NOMO-1 (cell line): ENCODE results near the gene TMEM88.

Experiments used
- DNase-seq, 2 experiments: peaks; one replicate each; lab custom pipeline; 2025; ENCODE audit not compliant: unreplicated experiment in 2 of 2; lab: John Stamatoyannopoulos, UW

The TMEM88 gene

DNA sequence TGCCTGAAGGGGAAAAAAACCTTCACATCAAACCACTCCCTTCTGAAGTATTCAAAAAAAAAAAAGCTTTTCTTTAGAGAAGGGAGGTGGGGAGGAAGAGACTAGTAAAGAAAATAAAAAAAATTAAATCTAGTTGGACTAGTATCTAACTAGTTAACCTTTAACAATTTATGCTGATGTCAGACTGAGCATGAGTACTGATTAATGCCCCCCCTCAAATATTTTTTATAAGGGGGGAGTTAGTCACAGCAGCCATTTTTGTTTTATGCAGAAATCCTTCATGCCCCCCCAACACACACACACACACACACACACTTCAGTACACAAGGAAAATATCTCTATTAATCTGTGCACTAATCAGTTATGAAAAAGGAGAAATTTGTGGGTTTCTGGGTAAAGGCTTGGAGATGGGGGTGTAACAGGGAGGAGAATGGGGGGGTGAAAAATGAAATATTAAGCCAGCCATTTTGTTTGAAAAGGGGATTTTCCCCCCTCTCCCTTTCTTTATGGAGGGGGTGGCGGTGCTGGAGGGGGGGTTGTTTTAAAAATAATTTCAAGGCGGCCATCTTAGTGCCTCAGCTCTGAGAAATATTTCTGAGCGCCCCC, 29.0 kb downstream of the TMEM88 start:
- DNase-seq = peak in 1 of 2 experiments; percentile 25

DNA sequence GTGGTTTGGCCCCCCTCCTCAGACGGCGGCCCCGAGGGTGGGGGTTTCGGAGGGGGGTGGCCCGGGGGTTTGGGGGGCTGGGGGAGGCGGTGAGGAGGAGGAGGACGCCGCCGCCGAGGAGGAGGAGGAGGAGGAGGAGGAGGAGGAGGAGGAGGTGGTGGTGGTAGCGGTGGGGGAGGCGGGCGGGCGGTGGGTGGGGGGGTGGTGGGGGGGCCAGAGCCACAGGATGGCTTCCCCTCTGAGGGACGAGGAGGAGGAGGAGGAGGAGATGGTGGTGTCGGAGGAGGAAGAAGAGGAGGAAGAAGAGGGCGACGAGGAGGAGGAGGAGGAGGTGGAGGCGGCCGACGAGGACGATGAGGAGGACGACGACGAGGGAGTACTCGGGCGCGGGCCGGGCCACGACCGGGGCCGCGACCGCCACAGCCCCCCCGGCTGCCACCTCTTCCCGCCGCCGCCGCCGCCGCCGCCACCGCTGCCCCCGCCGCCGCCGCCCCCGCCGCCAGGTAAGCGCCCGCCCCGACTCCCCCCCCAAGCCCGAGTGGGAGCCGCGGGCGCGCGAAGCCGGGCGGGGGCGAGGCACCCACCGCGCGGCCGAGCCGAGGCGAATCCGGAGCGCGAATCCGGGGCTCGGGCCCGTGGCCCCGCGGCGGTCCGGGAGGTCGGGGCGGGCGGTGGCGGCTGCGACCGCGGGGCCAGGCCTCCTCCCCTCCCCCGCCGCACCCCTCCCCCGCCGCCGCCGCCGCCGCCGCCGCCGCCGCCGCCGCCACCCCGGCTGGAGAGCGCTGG, 29.9 kb downstream of the TMEM88 start:
- peak in 1 of 2 experiments; percentile 20 for DNase-seq

DNA sequence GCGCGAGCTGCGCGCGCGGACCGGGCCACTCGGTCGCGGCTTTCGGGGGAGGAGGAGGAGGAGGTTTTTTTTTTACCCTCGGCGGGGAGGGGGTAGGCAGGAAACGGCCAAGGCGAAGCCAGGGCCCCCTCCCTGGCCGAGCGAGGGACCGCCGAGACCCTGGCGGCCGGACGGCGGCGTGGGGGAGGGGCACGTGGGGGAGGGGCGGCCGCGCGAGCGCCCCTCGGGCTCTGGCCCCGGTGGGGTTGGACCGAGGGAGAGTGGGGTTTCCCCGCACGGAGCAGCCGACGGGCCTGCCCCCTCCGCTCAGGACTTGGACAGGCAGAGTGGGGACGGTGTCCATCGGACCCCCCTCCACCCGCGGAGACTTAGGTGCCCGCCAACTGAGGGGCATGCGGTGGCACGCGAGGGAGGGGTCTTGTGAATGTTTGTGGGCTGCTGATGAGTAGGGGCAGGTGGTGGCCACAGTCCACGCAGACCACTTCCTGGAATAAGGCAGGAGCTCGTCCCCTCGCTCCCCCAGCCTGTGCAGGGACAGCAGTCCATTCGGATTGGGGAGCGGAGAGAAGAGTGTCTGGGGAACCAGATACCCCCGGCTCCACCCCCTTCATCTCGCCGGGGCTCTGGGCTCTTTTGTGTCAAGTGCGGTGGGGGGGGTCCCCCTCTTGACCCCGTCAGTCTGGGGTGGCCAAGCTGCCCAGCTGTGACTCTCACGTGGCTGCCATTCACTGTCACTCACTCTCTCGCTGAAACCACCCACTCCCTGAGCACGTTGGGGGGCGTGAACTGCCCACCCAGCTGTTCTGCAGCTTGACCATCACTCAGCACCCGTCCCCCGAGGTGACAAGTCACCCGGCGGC, 30.7 kb downstream of the TMEM88 start:
- peak in 1 of 2 experiments; percentile 65 for DNase-seq

DNA sequence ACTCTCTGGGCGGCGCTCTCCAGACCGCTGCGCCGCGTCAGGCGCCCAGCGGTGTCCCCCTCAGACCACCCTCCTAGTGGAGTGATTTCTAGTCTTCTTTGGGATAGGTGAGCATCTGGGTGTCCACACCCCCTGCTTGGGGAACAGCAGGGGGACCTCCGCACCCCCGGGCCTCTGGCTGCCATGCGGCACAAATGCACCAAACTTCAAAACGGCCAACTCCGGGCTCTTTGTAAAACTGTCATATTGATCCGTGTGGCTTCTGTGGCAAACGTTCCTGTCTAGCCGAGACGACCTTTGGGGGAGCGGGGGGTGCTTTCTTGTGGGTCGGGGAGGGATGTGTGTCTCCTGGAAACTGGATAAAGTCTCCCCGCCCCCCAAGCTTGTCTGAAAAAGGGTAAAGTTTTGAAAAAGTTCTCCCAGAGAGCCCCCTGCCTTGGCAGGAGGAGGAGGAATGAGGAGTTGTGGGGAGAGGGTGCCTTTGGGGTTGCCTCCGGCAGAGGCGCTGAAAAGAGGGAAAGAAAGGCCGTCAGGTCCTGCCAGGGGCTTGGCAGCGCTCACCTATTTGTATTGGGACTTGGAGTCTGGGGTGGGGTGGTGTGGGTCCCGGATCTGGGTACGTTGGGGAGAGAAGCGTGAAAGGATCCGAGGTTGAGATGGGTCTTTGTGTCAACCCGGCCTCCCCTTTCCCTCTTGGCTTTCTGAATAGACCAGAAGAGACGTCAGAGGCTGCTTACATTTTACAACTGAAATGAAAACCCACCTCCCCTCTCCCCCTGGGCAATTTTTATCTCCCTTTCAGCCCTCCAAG, 31.6 kb downstream of the TMEM88 start:
- DNase-seq = peak in 1 of 2 experiments; percentile 58

DNA sequence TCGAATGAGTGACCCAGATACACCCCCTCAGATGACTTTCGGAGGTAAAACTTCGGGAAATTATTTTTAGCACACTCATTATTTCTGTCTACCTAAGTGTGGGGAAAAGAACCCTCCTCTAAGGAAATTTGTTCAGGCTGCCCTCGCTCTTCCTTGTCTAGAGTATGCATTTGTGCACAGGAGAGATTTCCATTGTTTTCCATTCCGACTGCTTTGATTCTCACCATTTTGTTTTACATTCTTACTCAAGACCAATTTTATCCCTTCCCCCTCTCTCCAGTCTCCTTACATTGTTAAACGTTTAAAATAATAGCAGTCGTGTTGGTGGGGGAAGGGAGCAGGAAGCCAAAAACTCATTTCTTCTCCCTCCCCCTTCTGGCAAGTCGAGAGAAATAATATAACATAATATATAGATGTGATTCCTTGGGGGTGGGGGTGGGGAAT, 32.2 kb downstream of the TMEM88 start:
- peak; percentile 97 for DNase-seq

DNA sequence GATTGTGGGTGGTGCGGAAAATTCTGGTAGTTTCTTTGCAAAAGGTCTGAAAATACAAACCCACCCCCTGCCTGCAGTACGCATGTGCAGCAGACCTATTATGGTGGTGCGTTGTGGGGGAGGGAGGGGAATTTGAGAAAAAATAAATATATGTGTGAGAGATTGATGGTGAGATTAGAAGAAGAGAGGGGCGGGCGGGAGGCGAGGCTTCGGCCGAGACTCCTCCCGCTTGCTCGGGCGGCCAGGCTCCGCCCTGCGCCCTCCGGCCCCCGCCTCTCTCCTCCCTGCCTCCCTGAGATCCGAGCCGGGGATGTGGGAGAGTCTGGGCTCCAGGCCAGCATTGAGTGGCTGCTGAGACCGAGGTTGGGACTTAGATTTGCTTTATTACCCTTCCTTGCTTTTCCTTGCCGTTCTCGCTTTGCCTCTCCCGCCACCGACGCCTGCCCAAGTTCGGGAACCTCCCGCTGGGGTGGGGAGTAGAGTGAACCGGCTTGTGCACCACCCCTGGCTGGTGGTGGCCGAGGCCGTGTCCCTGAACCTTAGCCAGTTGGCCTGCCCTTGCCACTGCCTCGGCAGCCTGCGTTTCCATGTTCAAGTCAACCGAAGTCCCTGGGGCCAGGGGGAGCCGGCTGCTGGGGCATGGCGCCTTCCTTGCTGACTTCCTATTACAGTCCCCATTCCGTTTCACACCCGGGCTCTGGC, 32.8 kb downstream of the TMEM88 start:
- peak; percentile 97 for DNase-seq

DNA sequence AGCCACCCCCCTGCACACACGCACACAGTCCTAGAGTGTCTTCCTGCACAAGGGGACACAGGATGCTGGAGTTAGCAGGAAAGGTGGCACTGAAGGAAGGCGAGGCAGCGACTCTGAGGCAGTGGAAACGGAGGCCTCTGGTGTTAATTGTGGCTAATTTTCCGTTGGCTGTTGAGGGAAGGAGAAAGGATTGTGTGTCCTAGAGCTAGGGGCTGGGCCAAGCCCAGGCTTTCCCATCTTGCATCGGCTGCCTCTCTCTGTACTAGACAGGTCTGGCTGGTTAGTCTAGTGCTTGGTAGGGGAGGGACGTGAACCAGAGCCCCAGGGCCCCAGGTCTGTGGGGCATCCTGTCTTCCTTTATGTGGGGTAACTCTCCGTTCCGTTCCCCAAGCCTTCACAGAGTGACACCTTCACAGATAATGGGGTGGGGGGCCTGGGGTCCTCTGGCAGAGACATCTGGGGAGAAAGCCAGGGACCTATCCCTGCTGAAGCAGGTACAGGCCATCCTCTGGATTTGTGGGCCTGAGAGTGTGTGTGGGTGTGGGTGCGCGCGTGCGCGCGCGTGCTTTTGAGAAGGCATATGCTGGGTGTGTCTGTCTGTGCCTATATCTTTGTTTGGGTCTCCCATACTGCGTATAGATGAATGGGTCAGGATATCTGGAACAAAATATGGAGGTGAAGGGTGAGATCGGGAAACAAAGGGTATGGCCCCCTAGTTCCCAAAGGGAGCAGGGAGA, 33.5 kb downstream of the TMEM88 start, which contains the start of gene CHD3:
Gene CHD3, plus strand, starts transcription at position 606 of the 737 bp plus-strand sequence. CDS start 212 bp downstream, outside the sequence.
- no peak for DNase-seq

DNA sequence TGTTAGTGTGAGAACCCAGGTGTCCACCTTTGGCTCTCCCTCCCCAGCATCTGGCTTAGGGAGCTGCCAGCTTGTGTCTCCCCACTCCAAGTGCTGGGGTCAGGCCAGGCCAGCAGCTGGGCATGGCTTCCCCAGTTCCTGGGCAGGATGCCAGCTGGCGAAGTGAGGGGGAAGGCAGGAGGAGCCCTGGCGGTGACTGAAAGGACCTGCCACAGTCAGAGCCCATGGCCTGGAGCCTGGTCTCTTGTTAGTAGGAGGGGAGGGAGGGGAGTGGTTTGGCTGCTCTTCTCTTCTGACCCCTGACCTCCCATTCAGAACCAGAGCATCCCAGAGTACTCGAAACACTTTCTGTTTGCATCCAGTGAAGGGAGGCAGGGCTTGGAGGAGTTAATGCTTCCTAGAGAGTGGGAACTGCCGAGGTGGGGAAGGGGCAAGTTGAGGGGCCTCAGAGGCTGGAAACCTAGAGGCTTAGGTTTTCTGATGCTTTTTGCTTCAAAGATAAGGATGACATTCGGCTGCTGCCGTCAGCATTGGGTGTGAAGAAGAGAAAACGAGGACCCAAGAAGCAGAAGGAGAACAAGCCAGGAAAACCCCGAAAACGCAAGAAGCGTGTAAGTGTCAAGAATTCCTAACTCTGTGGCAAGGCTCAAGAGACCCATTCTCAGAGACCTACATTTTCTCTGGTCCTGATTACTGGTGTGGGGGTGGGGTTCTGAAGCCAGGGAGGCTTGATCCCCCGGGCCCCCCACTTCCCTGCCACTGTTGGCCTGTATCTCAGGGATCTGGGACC, 34.5 kb downstream of the TMEM88 start:
- DNase-seq = no peak

DNA sequence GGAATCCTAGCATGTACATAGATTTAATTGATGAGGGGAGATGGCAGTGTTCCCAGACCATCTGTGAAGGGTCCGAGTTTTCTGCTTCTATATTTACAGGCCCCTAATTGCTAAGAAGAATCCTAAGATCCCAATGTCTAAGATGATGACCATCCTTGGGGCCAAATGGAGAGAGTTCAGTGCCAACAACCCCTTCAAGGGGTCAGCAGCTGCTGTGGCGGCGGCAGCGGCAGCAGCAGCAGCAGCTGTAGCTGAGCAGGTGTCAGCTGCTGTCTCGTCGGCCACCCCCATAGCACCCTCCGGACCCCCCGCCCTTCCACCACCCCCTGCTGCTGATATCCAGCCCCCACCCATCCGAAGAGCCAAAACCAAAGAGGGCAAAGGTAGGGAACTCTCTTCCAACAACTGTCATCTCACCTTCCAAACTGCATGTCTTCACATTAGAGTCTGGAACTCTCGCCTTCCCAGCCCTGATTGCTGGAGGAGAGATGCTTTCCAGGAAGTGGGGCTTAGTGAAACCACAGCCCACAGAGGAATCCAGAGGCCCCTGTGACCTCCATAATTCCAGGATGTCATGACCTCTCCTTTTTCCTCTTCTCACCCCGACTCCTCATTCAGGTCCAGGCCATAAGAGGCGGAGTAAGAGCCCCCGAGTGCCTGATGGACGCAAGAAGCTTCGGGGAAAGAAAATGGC, 38.5 kb downstream of the TMEM88 start:
- DNase-seq = no peak

DNA sequence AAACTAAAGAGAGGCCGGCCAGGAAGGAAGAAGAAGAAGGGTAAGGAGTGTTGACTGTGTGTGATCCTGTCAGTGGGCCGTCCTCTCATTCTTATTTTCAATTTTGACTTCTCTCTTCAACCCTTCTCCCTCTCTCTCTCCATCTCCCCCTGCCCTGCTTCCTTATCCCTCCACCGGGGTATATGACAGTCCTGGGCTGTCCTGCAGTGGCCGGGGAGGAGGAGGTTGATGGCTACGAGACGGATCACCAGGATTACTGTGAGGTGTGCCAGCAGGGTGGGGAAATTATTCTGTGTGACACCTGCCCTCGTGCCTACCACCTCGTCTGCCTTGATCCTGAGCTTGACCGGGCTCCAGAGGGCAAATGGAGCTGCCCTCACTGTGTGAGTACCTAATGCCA, 39.4 kb downstream of the TMEM88 start:
- no peak for DNase-seq

DNA sequence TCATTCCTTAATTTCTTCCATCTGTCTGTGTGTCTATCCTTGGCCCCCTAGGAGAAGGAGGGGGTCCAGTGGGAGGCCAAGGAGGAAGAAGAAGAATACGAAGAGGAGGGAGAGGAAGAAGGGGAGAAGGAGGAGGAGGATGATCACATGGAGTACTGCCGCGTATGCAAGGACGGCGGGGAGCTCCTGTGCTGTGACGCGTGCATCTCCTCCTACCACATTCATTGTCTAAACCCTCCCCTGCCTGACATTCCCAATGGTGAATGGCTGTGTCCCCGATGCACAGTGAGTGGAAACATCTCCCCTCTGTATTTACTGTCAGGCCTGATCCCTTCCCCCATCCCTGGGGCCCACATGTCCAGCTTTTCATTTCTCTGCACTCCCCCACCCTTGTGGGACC, 40.0 kb downstream of the TMEM88 start:
- DNase-seq = no peak

DNA sequence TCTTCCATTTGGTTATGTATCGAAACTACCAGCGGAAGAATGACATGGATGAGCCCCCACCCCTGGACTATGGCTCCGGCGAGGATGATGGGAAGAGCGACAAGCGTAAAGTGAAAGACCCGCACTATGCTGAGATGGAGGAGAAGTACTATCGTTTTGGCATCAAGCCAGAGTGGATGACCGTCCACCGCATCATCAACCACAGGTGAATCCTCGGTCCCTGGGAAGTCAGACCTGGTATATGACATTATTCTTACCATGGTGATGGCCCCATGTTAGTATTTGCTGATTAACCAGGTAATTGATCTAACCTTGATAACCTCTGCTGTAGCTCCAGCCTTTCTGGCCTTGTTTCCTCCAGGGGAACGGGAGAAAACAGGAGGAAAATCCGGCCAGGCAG, 42.2 kb downstream of the TMEM88 start:
- no peak for DNase-seq

DNA sequence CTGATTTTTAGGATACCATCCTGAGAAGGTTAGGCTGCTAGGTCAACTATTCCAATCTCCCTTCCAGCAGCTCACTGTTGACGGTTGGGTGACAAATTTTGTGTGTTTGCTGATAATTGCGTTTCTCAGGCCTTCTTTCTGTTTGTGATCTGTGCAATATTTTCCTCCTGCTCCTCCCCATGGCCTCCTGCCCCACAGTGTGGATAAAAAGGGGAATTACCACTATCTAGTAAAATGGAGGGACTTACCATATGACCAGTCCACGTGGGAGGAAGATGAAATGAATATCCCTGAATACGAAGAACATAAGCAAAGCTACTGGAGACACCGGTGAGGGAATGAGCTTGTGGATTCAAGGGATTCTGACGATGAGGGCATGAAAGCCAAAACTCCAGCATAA, 42.9 kb downstream of the TMEM88 start:
- DNase-seq = peak in 1 of 2 experiments; percentile 17

DNA sequence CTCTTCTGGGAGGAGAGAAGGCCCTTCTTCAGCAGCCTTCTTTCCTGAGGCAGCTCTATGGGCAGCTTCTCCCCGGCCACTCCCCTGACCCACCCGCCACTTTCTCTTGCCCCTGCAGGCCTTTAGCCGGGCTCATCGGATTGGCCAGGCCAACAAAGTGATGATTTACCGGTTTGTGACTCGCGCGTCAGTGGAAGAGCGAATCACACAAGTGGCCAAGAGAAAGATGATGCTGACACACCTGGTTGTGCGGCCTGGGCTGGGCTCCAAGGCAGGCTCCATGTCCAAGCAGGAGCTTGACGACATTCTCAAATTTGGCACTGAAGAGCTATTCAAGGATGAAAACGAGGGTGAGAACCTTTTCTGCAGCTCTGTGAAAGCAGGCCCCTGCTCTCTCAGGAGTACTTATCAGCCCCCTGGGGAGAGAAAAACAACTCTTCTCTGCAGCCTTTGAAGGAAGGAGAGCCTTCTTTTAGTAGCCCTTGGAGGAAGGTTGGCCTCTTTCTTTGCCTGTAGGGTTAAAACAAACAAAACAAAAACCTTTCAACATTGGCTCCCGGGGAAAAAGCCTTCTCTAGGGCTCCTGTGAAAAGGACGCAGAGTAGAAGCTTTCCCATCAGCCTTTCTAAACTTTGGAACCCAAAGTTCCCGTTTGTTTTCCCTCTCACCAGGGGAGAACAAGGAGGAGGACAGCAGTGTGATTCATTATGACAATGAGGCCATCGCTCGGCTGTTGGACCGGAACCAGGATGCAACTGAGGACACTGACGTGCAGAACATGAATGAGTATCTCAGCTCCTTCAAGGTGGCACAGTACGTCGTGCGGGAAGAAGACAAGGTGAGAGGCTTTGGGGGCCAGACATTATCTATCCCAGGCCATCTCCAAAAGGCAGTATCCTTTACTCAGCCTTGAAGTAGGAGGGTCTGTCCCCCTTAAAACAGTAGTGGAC, 48.6 kb downstream of the TMEM88 start:
- no peak for DNase-seq
